Daoy (cell line): ENCODE data around the gene LZTR1. TPM values are rescaled to one million over a fixed set of nuclear protein-coding genes. Genes with fewer than 3 reads are reported as not detected.
A peak's percentile ranks its signal among the peaks of the same experiment; 100 is the strongest.
"Not testable (repeated sequence)": the region's sequence is repeated elsewhere in the genome, so short reads cannot be mapped to it uniquely, and the experiment has no call there.

ENCODE experiments used
- DNase-seq: peaks from one replicate; pipeline ENCODE4 v3.0.0-alpha.2; 2015; ENCODE audit warnings: low read depth
- total RNA-seq: library from RNA; depleted of rRNA; stranded (reverse); fragments of >200 nt; shearing (Covaris generic); gene quantifications from 2 replicates; pipeline ENCODE4 v1.2.3, GENCODE V29; 2014; rRNA removed

LZTR1 gene
- total RNA-seq, 1 experiment from 2014 or later, result 22.9 TPM

- DNase-seq, result no peak
Observed at GRCh38 chr22:21032868-21033688, 51.0 kb downstream of the LZTR1 start.

- no peak for DNase-seq
Observed at GRCh38 chr22:21033895-21034294, 51.8 kb downstream of the LZTR1 start.

- no peak for DNase-seq
Observed at GRCh38 chr22:21034989-21035388, 52.9 kb downstream of the LZTR1 start.

- no peak for DNase-seq
Observed at GRCh38 chr22:21038405-21038804, 56.3 kb downstream of the LZTR1 start.

- not testable (repeated sequence) for DNase-seq
Observed at GRCh38 chr22:21039158-21039557, 57.1 kb downstream of the LZTR1 start.

GRCh38 chr22:21041937-21042336, 59.8 kb downstream of the LZTR1 start:
- peak; percentile 67 for DNase-seq

- no peak for DNase-seq
Observed at GRCh38 chr22:21042978-21043859, 61.1 kb downstream of the LZTR1 start.

- no peak for DNase-seq
Observed at GRCh38 chr22:21043860-21044535, 61.9 kb downstream of the LZTR1 start.

- DNase-seq, result peak; percentile 70
Observed at GRCh38 chr22:21044931-21045584, 63.0 kb downstream of the LZTR1 start.

GRCh38 chr22:21045585-21046294, 63.6 kb downstream of the LZTR1 start, which contains the start of gene LRRC74B:
LRRC74B (plus strand) TSS chr22:21045946; CDS start chr22:21045987, 41 bp downstream.
- DNase-seq, result peak; percentile 95

- DNase-seq, result no peak
Observed at GRCh38 chr22:21047035-21047661, 65.1 kb downstream of the LZTR1 start.

GRCh38 chr22:21047730-21048129, 65.6 kb downstream of the LZTR1 start:
- DNase-seq, result no peak

- not testable (repeated sequence) for DNase-seq
Observed at GRCh38 chr22:21048448-21048847, 66.4 kb downstream of the LZTR1 start.

Other genes starting within 250 kb of the LZTR1 start
- gene SERPIND1, start 208.2 kb upstream of the LZTR1 start, total RNA-seq, result 0.17 TPM in 1 of 2 replicates, not detected in the other
- gene PI4KA, start 123.5 kb upstream of the LZTR1 start, total RNA-seq, result 13.0 and 15.7 TPM in 2 replicates
- gene SNAP29, start 123.3 kb upstream of the LZTR1 start, total RNA-seq, result 5.4 and 6.6 TPM in 2 replicates
- gene CRKL, start 64.9 kb upstream of the LZTR1 start, total RNA-seq, result 32.2 and 33.8 TPM in 2 replicates
- 2.0 TPM in 1 of 2 replicates, not detected in the other for gene AIFM3, start 15.0 kb upstream of the LZTR1 start, total RNA-seq
- 42.3 and 58.3 TPM in 2 replicates for gene THAP7, start 19.8 kb downstream of the LZTR1 start, total RNA-seq
- gene P2RX6, start 32.9 kb downstream of the LZTR1 start, total RNA-seq, result 1.3 and 1.6 TPM in 2 replicates
- gene SLC7A4, start 50.3 kb downstream of the LZTR1 start, total RNA-seq, result not detected in 2 replicates
- not detected in 2 replicates for gene LRRC74B, start 63.6 kb downstream of the LZTR1 start, total RNA-seq